Omental fat pad (tissue), 4 donors: ENCODE results near the gene REX1BD. TPM values are rescaled to one million over a fixed set of nuclear protein-coding genes. Genes with fewer than 3 reads are reported as not detected.

ENCODE experiments used
- ATAC-seq: fragments of 150-250 bp; one replicate; pipeline ENCODE4 v1.9.1; 2016; ENCODE audit warnings: mild to moderate bottlenecking, moderate library complexity; ENCODE audit not compliant: low FRiP score
- DNase-seq: peaks from one replicate; pipeline ENCODE4 v3.0.0-alpha.2; 2019; ENCODE audit warnings: low spot score
- CTCF ChIP-seq, 3 donors: fragments of 450-650 bp; IDR thresholded peaks; one replicate each; pipeline ENCODE4 v1.5.1; 2016 to 2017; ENCODE audit warnings: antibody characterized with exemption in 3 of 3, mild to moderate bottlenecking in 3 of 3, moderate library complexity in 2 of 3
- total RNA-seq, 4 donors: library from RNA; depleted of rRNA; stranded (reverse); fragments of >200 nt; gene quantifications; one replicate each; pipeline ENCODE4 v1.1.0, GENCODE V29; 2016

REX1BD gene
- total RNA-seq, 4 donors from 2014 or later, result 79.5 to 127 (median 101) TPM

- TF ChIP-seq CTCF (IDR thresholded peaks at IDR 0.05), result no peak
- DNase-seq (no peak), ATAC-seq (no peak)
Measured at GRCh38 chr19:18612051-18612771, 23.6 kb downstream of the REX1BD start.

DNA sequence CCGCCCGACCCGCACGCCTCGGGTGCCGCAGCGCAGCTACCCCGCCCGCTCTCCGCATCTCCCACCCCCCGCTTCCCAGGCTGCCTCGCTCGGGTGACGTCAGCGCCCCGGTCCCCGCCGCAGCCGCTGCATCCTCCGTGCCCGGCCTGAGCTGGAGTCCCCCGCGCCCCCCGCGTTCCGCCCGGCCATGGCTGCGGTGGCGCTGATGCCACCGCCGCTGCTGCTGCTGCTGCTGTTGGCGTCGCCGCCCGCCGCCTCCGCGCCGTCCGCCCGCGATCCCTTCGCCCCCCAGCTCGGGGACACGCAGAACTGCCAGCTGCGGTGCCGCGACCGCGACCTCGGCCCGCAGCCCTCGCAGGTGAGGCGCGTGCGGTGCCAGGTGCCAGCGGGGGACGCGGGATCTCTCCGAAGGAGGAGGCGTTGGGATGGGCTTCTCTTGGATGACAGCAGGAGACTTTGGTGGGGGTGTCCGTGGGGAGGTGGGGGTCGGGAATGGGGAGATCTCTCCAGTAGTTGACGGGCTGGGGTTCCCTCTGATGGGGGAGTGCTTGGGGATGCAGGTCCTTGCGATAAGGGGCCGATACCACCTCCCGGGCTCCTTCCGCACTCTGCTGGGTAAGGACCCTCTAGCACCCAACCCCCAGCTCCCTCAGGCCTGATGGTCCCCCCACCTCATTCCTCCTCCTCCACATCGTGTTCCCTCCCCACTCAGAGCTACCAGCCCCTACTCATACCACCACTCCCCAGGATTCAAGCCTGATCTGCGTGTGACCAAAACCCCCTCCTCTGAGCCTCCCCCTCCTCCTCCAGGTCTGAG, 24.4 kb downstream of the REX1BD start, which contains the start of gene TMEM59L:
Gene TMEM59L (plus strand): TSS at position 99 of the 817 bp plus-strand sequence. CDS start 89 bp downstream, at position 188.
- DNase-seq, result no peak
- ATAC-seq, result no peak
- TF ChIP-seq CTCF (IDR thresholded peaks at IDR 0.05), result no peak

DNA sequence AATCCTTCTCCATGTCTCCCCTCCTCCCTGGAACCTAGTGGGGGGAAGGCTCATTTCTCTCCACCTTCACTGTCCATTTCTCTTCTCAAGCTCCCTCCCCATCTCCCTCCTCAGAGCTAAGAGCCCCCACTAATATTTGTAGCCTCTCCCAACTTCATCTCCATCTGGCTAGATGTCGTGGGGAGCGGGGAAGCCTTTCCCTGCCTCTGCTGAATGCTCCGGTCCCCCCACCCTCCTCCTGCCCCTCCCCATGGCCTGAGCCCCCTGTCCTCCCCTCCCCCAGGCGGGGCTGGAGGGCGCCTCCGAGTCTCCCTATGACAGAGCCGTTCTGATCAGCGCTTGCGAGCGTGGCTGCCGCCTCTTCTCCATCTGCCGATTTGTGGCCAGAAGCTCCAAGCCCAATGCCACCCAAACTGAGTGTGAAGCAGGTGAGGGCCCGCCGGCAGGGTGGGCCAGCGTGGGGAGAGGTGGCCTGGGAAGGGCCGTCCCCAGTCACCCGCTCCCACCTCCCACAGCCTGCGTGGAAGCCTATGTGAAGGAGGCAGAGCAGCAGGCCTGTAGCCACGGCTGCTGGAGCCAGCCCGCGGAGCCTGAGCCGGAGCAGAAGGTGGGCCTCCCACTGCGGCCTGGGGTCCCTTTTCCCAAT, 25.1 kb downstream of the REX1BD start:
- no peak for TF ChIP-seq CTCF (IDR thresholded peaks at IDR 0.05)
- DNase-seq (no peak), ATAC-seq (no peak)

- ATAC-seq (no peak), DNase-seq (no peak)
- TF ChIP-seq CTCF (IDR thresholded peaks at IDR 0.05), result no peak
Measured at GRCh38 chr19:18616023-18616422, 27.4 kb downstream of the REX1BD start.

DNA sequence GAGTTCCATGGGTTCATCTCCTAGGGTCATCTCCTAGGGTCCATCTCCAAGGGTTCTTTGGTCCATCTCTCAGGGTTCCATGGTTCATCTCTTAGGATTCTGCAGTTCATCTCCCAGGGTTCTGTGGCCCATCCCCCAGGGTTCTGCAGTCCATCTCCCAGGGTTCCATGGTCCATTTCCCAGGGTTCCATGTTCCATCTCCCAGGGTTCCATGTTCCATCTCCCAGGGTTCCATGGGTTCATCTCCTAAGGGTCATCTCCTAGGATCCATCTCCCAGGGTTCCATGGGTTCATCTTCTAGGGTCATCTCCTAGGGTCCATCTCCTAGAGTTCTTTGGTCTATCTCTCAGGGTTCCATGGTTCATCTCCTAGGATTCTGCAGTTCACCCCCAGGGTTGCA, 29.0 kb downstream of the REX1BD start:
- DNase-seq (no peak), ATAC-seq (no peak)
- TF ChIP-seq CTCF (IDR thresholded peaks at IDR 0.05), result no peak

DNA sequence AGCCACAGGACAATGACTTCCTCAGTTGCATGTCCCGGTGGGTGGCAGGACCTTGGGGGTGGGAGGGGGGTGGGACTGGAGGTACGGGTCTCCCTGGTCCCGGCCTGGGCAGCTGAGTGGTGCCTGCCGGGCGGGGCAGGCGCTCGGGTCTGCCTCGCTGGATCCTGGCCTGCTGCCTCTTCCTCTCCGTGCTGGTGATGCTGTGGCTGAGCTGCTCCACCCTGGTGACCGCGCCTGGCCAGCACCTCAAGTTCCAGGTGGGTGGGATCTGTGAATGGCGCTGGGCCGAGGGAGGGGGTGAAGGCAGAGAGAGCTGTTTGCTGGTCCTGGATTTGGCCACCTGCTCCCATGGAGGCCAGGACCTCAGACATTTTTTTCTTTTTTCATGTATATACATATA, 29.6 kb downstream of the REX1BD start:
- TF ChIP-seq CTCF (IDR thresholded peaks at IDR 0.05), result no peak
- DNase-seq (no peak), ATAC-seq (no peak)
